NT2/D1 (cell line): Measurements from ENCODE around the gene PRL.

ENCODE experiments used
- SUZ12 ChIP-seq: IDR thresholded peaks from 2 replicates; pipeline ENCODE4 v1.6.1; 2011; ENCODE audit not compliant: insufficient read length, insufficient read depth; ENCODE audit errors: extremely low read depth
- YY1 ChIP-seq: IDR thresholded peaks from 2 replicates; pipeline ENCODE4 v1.6.1; 2011; ENCODE audit not compliant: insufficient read length, insufficient read depth
- ZNF274 ChIP-seq: IDR thresholded peaks from 2 replicates; pipeline ENCODE4 v1.6.1; 2011; ENCODE audit warnings: mild to moderate bottlenecking, low read depth, low read length

DNA sequence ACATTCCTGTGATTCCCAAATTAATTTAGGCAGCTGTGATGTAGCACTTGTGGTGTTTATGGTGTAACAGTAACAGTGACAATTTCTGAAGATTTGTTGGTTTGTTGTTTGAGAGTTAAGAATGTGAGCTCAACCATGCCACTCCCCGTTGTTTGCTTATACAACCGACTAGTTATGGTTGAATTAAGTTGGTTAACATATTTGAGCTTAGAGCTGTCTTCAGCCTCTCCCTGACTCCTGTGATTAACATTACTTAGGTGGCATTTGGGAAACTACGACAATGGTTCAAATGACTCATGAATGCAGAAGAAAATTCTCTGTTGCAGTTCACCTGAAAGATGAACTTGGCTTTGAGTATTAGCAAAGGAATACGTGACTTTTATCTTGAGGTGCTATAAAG, 35.9 kb upstream of the PRL start:
- TF ChIP-seq ZNF274 = no peak
- TF ChIP-seq SUZ12 = no peak
- no peak for TF ChIP-seq YY1
